Gastrocnemius medialis (tissue), 4 donors: ENCODE results near the gene OSBPL10. TPM values are rescaled to one million over a fixed set of nuclear protein-coding genes. Genes with fewer than 3 reads are reported as not detected.

ENCODE experiments used
- ATAC-seq, 2 donors: fragments of 150-250 bp; one replicate each; pipeline ENCODE4 v1.9.1; 2016
- DNase-seq, 2 donors: peaks; one replicate each; pipeline ENCODE4 v3.0.0-alpha.2; 2019
- H3K27ac ChIP-seq, 4 donors: fragments of 200-600 bp; sonication (generic); 1 replicate in 1 of 4; 2 replicates in 3 of 4; pipeline ENCODE4 v1.5.1; 2016 to 2018; ENCODE audit warnings: mild to moderate bottlenecking in 2 of 4, moderate library complexity in 1 of 4
- H3K27me3 ChIP-seq, 3 donors: fragments of 200-600 bp; sonication (generic) in 2 of 3; 1 replicate in 1 of 3; 2 replicates in 2 of 3; pipeline versions ENCODE4 v1.5.1 to v1.6.0; 2016 to 2019; ENCODE audit warnings: mild to moderate bottlenecking in 1 of 3, moderate library complexity in 1 of 3
- H3K36me3 ChIP-seq, 2 donors: fragments of 200-600 bp; sonication (generic) in 1 of 2; one replicate each; pipeline ENCODE4 v1.5.1; 2017 to 2018
- H3K4me1 ChIP-seq, 2 donors: fragments of 200-600 bp; sonication (generic) in 1 of 2; one replicate each; pipeline ENCODE4 v1.5.1; 2016 to 2017; ENCODE audit warnings: mild to moderate bottlenecking in 2 of 2
- H3K4me3 ChIP-seq, 4 donors: fragments of 200-600 bp; sonication (generic) in 3 of 4; 1 replicate in 1 of 4; 2 replicates in 3 of 4; pipeline ENCODE4 v1.5.1; 2016 to 2019; ENCODE audit warnings: mild to moderate bottlenecking in 2 of 4
- H3K9me3 ChIP-seq, 3 donors: fragments of 200-600 bp; sonication (generic) in 2 of 3; 1 replicate in 1 of 3; 2 replicates in 2 of 3; pipeline ENCODE4 v1.5.1; 2016 to 2019
- POLR2A ChIP-seq, 2 donors: fragments of 450-650 bp; IDR thresholded peaks; one replicate each; pipeline ENCODE4 v1.6.1; 2017; ENCODE audit warnings: antibody characterized with exemption in 2 of 2, mild to moderate bottlenecking in 2 of 2, moderate library complexity in 2 of 2
- in situ Hi-C, 4 donors: fragments of 200-750 bp; cut with MboI; loops; one replicate each; pipeline versions ENCODE4 v1.15.0 to v1.8.0; 2017; ENCODE audit warnings: low sequenced_read_pairs in 4 of 4
- intact Hi-C: fragments of 100-400 bp; cut with DNase I; formaldehyde crosslinking; loops from one replicate; pipeline ENCODE4 v1.15.1; 2023; ENCODE audit warnings: low total_unique reads
- total RNA-seq, 4 donors: library from RNA; depleted of rRNA; stranded (reverse); fragments of >200 nt; gene quantifications; one replicate each; pipeline versions ENCODE4 v1.1.0 to v1.2.3, GENCODE V29; 2016
- TF ChIP-seq, protein P1 (sequence below), 5 experiments: fragments of 450-650 bp in 3 of 5; fragments of 200-600 bp in 2 of 5; sonication (generic) in 2 of 5; IDR thresholded peaks in 4 of 5; conservative IDR thresholded peaks in 1 of 5; 1 replicate in 4 of 5; 2 replicates in 1 of 5; pipeline ENCODE4 v1.5.1; 2016 to 2019; ENCODE audit warnings: antibody characterized with exemption in 5 of 5, mild to moderate bottlenecking in 3 of 5, moderate library complexity in 3 of 5

OSBPL10 gene
- total RNA-seq, 4 donors from 2014 or later = 1.4 to 7.0 (median 3.8) TPM

DNA sequence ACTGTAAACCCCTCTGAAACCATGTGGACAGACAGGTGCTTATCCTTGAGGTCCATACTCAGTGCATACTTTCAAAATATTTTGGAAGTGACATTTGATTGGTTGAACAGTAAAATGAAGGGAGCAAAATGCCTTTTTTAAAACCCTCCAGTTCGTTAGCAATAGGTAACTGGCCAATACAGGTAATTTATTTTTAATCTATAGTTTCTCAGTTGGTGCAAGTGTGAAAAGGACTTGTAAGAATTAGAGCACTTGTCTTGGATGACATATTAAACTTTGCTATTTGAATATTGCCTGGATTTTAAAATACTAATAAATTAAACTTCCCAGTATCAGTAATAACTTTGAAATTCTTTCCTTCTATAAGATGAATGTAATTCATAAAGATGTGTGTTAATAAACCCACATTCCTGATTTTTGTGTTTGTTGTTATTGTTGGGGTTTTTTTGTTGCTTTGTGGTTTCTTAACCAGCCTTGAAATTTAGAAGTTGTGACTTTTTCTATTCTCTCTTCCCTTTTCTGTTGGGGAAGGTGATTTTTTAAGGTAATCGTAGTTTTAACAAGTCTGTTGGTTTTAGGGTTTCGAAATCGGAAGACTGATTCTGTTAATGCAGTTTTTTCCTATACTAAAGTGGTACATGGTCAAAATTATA is 358.3 kb downstream of the OSBPL10 start:
- no peak for ATAC-seq
- DNase-seq = no peak

DNA sequence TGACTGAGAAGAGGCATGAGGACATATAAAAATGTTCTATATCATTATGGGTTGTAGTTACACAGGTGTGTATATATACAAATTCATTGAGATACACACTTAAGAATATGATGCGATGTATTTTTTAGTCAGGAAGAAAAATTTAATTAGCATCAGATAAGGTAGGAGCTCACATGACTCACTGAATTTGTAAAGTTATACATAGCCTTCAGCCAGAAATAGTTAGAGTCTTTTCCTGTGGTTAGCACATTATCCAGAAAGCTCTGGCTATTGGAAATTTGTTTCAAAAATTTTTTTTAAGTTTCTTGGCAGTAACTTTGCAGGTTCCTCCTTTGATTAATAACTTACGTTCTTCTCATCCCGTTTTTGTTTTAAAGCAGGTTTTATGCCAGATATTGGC is 359.7 kb downstream of the OSBPL10 start:
- in situ Hi-C loops = no loop called here
- no peaks in the 10 kb centered on the region for H3K27me3 ChIP-seq
- H3K27ac ChIP-seq = no peak overlapping the region
- H3K36me3 ChIP-seq = peaks cover 0 to 41% of the 10 kb centered on the region in 2 donors
- no peaks in the 10 kb centered on the region for H3K9me3 ChIP-seq
- no peak for ATAC-seq
- TF ChIP-seq, protein P1, sequence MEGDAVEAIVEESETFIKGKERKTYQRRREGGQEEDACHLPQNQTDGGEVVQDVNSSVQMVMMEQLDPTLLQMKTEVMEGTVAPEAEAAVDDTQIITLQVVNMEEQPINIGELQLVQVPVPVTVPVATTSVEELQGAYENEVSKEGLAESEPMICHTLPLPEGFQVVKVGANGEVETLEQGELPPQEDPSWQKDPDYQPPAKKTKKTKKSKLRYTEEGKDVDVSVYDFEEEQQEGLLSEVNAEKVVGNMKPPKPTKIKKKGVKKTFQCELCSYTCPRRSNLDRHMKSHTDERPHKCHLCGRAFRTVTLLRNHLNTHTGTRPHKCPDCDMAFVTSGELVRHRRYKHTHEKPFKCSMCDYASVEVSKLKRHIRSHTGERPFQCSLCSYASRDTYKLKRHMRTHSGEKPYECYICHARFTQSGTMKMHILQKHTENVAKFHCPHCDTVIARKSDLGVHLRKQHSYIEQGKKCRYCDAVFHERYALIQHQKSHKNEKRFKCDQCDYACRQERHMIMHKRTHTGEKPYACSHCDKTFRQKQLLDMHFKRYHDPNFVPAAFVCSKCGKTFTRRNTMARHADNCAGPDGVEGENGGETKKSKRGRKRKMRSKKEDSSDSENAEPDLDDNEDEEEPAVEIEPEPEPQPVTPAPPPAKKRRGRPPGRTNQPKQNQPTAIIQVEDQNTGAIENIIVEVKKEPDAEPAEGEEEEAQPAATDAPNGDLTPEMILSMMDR (IDR thresholded peaks at IDR 0.05 in 4 of 5, conservative IDR thresholded peaks at IDR 0.05 in 1 of 5) = no peak
- TF ChIP-seq POLR2A (IDR thresholded peaks at IDR 0.05) = no peak
- H3K4me3 ChIP-seq = no peak overlapping the region
- H3K4me1 ChIP-seq = peaks cover 13% of the 10 kb centered on the region in 2 donors
- intact Hi-C loops = no loop called here
- no peak for DNase-seq

More for the DNA sequence above, 358.3 kb downstream of the OSBPL10 start:
- Histone ChIP-seq H3K36me3 (peaks cover 0 to 53% of the 10 kb centered on the region in 2 donors), H3K4me1 (peaks cover under 1% of the 10 kb centered on the region in 2 donors), H3K27me3 (no peaks in the 10 kb centered on the region), H3K4me3 (no peak overlapping the region), H3K27ac (no peak overlapping the region), H3K9me3 (no peaks in the 10 kb centered on the region)
- intact Hi-C loops (no loop called here), in situ Hi-C loops (no loop called here)
- no peak for TF ChIP-seq POLR2A (IDR thresholded peaks at IDR 0.05)
- TF ChIP-seq, protein P1 (IDR thresholded peaks at IDR 0.05 in 4 of 5, conservative IDR thresholded peaks at IDR 0.05 in 1 of 5) = no peak

DNA sequence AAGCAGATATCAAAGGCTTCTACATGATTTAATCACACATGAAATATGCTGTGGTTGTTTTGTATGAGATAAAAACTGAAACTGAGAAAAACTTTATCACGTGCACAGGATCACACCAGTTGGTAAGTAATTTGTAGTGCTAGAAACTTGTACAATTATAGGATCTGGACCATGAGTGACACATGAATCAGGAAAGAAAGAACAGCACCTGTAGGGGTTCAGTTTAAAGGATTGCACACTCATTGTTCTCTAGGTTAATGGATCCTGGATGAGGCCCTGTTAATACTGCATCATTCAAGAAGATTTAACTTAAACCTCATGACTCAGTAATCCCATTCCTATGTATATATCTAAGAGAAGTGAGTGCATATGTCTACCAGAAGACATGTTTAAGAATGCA is 360.4 kb downstream of the OSBPL10 start:
- intact Hi-C loops = no loop called here
- H3K27ac ChIP-seq = no peak overlapping the region
- no peaks in the 10 kb centered on the region for H3K27me3 ChIP-seq
- DNase-seq (no peak), ATAC-seq (no peak)
- in situ Hi-C loops = no loop called here
- no peak overlapping the region for H3K4me3 ChIP-seq
- H3K4me1 ChIP-seq = peaks cover 19 to 20% of the 10 kb centered on the region in 2 donors
- TF ChIP-seq, protein P1 (IDR thresholded peaks at IDR 0.05 in 4 of 5, conservative IDR thresholded peaks at IDR 0.05 in 1 of 5) = no peak
- TF ChIP-seq POLR2A (IDR thresholded peaks at IDR 0.05) = no peak
- no peaks in the 10 kb centered on the region for H3K9me3 ChIP-seq
- peaks cover 0 to 37% of the 10 kb centered on the region in 2 donors for H3K36me3 ChIP-seq

DNA sequence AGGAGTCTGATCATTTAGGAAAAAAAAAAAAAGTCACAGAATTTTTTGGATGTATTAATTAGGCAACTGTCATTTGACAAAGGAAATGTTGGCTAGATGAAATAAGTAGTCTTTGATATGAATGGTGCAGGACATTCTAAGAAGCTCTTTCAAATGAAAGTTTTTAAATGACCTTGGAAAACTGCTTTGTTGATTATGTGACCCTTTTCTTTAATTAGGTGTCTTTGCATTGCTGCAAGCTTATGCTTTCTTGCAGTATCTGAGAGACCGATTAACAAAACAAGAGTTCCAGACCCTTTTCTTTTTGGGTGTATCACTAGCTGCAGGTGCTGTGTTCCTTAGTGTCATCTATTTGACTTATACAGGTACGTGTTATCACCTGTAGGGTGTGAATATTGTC is 364.4 kb downstream of the OSBPL10 start:
- DNase-seq = no peak
- Histone ChIP-seq H3K36me3 (peaks cover 0 to 15% of the 10 kb centered on the region in 2 donors), H3K9me3 (no peaks in the 10 kb centered on the region), H3K4me3 (no peak overlapping the region), H3K27ac (peak overlapping the region in 2 of 4 donors; percentile 28 to 35), H3K27me3 (no peaks in the 10 kb centered on the region), H3K4me1 (peaks cover 26 to 29% of the 10 kb centered on the region in 2 donors)
- no peak for ATAC-seq
- no peak for TF ChIP-seq POLR2A (IDR thresholded peaks at IDR 0.05)
- TF ChIP-seq, protein P1 (IDR thresholded peaks at IDR 0.05 in 4 of 5, conservative IDR thresholded peaks at IDR 0.05 in 1 of 5) = no peak
- intact Hi-C loops (no loop called here), in situ Hi-C loops (no loop called here)
